ENCODE results near the gene ITGB1BP2.
"Not testable (repeated sequence)": the region's sequence is repeated elsewhere in the genome, so short reads cannot be mapped to it uniquely, and the experiment has no call there.

Gene ITGB1BP2

DNA sequence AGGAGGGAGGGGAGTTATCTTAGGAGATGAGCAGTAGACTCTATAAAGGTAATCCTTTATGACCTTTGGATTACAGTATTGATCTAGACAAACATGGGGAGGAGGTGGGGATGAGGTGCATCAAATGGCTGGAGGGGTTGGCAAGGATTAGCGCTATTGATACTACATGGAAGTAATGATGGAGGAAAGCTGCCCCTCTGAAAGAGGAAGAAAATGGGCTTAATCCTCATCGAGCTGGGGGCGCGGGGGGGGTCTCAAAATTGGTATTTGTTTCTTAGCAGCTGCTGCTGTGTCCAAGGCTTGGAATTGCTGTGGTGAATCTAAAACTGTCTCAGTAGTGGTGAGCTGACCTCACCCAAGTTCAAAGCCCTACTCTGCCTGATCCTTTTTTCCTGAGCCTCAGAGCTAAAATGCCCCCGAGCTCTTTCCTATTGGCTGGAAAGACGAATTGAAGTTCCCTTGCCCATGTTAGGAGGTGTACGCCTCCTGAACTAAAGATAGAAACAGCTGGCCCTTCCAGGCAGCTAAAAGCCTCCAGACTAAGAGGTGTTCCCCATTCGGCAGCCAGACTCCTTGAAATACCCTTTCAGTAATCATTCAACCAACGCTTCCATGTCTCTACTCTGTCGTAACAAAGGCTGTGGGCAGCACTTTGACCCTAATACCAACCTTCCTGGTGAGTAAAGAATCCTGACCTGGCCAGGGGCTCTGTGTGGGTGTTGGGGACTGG, at the start of gene ITGB1BP2:
Gene ITGB1BP2, plus strand, starts transcription at position 556 of the 730 bp plus-strand sequence. Its CDS starts 57 bp downstream, at position 613.
- no peak for DNase-seq

DNA sequence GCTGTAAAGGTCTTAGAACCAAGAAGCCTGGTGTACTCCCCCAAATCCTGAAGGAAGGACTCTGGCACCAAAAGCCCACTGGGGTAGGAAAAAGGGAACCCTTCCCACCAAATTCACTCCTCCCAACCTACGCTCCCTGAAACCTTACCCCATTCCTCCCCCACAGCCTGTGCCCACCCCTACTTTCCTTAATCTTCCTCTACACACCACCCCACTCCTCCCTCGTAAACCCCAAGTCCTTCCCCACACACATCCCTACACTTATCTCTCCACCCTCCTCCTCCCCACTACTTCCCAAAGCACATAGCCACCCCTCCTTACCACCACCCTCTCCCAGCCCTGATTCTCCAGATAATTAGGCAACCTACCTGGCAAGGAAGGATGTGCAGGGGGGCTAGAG, 49.3 kb upstream of the ITGB1BP2 start:
- no peak for DNase-seq

DNA sequence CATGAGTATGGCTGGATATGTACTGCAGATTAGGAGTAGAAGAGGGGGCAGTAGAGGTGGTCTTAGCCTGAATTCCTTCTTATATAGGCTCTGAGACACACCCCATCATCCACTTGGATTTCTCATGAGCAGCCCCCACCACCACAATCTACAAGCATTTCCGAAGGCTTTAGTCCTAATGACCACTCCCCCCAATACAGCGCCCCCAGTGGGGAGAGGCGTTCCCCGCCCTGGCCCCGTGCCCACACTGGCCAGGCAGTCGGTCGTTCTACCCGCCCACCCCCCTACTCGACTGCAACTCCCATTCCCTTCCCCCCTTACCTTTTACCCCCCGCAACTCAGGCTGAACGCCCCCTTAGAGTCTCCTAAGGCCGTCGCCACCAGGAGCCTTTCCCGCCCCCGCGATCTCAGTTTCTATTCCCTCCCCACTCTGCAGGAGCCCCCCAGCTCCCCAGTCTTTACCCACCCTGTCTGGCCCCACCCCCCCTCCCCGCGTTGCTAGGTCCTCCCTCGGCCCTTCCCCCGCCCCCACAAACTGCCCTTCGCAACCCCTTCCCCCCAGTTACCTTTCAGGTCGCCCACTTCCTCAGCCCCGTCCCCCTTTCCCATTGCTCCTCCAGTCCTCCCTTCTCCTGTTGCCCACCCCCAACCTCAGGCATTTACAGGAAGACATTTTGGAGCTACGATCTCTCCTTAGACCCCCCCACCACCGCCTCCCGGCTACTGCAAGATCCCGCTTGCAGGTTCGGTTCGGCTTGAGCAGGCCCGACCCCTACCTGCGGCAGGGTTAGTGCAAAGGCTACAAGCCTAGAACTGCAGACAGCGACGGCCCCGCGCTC, 48.1 kb upstream of the ITGB1BP2 start:
- peak; percentile 35 to 44 for DNase-seq

DNA sequence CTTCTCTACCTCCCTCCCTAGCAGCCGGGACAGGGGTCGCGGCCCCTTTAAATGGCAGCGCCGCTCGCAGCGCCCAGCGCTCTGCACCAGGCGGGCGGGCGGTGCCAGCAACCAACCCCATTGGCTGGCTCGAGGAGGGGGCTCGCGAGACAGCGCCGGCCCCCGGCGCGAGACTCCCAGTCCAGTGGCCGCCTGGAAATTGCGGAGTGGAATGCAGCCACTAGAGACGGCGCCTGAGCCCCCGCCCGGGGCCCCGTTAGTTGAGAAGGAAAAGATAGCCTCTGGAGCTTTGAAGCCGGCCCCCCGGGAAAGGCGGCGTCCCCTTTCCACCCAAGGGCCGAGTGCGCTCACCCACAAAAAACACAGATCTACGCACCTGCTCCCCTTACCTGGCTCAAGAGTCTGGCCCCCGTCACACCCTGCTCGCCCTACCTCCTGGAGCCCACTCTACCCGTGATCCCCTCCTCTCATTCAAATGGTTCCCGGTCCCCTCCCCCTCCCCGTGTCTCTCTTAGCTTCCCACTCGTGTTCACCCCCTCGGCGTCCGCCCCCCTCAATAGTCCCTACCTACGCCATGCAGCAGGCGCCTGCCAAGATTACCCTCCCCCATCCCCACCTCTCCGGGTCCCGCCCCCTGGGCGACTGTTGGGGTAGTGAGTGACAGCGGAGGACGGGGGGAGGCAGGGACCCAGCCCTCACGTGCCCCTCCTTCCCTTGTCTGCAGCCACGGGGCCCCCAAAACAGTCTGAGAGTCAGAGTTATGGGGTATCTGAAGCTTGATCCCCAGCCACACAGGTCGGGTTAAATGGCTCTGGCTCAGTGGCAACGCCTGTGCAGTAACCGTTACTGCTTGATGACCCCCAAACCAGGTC, 47.2 kb upstream of the ITGB1BP2 start, which contains the start of gene ZMYM3:
Gene ZMYM3, minus strand, starts transcription at position 49 of the 872 bp plus-strand sequence. CDS start 885 bp downstream, outside the sequence.
- peak; percentile 85 for DNase-seq

DNA sequence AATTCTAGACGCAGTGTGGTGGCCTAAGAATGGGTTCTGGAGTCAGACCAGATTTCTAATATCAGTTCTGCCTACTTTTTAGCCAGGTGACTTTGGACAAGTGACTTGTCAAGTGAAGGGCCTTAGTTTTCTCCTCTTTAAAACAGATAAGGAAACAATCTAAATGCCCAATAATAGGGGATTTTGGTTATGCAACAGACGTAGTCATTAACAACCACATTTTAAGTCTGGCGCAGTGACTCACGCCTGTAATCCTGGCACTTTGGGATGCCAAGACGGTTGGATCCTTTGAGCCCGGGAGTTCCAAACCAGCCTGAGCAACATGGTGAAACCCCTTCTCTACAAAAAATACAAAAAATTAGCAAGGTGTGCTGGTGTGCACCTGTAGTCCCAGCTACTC, 45.5 kb upstream of the ITGB1BP2 start:
- DNase-seq = no peak

DNA sequence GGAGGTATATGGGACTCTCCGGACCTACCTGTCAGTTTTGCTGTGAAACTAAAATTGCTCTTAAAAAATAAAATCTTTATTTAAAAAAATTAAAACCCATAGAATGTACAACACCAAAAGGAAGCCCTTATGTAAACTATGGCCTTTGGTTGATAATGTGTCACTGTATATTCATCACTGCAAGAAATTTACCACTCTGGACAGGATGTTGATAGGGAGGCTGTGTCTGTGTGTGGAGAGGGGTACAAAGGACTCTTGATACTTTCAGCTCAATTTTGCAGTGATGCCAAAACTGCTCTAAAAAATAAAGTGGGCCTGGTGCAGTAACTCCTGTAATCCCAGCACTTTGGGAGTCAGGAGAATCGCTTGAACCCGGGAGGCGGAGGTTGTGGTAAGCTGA, 44.7 kb upstream of the ITGB1BP2 start:
- DNase-seq = no peak

DNA sequence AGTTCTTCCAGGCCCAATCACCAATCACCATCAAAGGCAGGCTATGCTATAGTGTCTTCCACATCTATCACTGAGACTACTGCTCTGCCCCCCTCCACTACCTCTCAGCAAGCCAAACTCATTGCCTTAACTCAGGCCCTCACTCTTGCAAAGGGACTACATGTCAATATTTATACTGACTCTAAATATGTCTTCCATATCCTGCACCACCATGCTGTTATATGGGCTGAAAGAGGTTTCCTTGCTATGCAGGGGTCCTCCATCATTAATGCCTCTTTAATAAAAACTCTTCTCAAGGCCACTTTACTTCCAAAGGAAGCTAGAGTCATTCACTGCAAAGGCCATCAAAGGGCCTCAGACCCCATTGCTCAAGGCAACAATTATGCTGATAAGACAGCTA, 32.9 kb upstream of the ITGB1BP2 start:
- DNase-seq = not testable (repeated sequence)

DNA sequence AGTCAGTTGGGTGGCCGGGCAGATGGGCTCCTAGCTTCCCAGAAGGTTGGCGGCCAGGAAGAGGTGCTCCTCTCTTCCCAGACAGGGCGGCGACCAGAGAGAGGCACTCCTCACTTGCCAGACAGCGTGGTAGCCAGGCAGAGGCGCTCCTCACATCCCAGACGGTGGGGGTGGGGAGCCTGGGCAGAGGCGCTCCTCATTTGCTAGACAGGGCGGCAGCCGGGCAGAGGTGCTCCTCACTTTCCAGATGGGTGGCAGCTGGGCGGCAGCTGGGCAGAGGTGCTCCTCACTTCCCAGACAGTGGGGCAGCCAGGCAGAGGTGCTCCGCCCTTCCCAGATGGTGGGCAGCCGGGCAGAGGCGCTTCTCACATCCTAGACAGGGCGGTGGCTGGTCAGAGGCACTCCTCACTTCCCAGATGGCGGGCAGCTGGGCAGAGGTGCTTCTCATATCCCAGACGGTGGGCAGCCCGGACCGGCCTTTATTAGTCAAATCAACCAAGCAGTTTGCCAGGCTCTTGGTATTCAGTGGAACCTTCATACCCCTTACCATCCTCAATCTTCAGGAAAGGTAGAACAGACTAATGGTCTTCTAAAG, 31.7 kb upstream of the ITGB1BP2 start:
- DNase-seq = no peak

DNA sequence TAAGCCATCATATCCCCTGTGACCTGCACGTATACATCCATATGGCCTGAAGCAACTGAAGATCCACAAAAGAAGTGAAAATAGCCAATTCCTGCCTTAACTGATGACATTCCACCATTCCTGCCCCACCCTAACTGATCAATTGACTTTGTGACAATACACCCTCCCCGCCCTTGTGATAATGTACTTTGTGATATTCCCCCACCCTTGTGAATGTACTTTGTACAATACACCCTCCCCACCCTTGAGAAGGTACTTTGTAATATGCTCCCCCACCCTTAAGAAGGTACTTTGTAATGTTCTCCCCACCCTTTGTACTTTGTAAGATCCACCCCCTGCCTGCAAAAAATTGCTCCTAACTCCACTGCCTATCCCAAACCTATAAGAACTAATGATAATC, 29.2 kb upstream of the ITGB1BP2 start:
- not testable (repeated sequence) for DNase-seq

DNA sequence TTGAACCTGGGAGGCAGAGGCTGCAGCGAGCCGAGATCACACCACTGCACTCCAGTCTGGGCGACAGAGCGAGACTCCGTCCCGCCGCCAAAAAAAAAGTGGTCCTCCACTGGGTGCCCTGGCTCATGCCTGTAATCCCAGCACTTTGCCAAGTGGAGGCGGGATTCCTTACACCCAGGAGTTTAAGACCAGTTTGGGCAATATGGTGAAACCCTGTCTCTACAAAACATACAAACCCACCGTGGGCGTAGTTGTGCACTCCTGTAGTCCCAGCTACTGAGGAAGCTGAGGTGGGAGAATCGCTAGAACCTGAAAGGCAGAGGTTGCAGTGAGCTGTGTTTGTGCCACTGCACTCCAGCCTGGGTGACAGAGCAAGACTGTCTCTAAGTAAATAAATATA, 20.2 kb upstream of the ITGB1BP2 start:
- DNase-seq = not testable (repeated sequence)

DNA sequence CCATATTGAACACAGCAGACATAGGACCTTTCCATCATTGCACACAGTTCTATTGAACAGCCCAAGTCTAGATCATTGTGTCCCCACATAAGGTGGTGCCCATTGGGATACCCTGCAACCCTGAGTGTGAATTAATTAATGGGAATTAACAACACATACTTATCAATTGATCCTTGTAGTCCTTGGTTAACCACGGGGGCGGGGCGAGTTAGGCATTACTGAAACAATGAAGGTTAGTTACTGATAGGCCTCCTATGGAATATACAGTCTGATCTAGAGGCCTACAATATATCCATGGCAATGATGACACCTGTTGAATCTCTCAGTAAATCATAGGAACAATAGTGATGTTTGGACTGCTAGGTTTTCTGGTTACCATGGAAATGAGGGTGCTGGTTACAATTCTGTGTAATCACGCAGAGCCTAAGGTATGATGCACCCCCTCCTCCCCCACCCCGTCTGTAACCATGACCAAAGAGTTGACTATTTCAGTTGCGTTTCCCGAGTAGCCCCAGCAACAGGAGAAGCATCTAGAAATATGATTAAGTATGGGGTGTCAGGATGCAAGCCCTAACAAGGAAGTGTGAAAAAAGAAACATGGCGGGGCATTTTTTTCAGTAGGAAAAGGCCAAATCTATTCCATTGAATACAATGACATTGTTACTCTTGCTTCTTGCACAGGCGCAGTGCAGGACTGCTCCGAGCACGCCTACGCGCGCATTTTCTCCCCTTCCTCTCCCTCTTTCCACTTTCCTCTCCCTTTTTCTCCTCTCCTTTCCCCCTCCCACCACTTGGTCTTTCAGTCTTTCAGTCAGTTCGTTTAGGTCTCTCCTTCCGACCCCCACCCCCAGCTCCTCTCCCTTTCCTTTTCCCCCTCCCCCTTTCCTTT, 18.8 kb upstream of the ITGB1BP2 start:
- peak; percentile 61 to 63 for DNase-seq

DNA sequence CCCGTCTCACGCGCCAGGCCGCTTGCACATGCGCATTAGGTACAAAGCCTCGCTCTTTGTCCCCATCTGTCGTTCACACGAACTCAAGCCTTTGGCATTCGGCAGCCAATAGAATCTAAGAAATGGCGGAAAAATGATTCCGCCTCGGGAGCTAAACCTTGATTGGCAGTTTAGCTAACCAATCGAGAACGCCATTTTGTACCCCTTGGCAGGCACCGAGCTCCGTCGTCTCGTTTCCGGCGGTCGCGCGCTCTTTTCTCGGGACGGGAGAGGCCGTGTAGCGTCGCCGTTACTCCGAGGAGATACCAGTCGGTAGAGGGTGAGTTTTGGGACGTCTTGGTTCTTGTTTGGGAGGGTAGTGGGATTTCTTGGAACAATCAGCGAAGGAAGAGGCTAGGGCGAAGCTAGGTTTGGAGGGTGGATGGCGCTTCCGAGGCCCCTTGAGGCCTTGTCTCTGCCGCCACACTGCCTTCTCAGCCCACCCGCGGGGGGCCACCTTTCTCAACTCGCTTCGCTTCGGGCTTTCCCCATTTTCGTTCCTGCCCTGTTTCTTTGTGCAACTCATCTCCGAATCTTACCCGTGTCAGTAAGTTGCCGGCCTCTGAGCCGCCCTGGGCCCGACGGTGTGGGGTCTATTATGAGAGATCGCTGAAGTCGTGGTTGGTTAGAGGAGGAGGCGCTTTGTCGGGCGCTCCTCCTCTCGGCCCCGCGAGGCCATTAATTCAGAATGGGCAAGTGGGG, 18.0 kb upstream of the ITGB1BP2 start, which contains the start of gene NONO:
Gene NONO, plus strand, starts transcription at position 233 of the 741 bp plus-strand sequence. CDS start 7,003 bp downstream, outside the sequence.
- peak; percentile 91 to 95 for DNase-seq

DNA sequence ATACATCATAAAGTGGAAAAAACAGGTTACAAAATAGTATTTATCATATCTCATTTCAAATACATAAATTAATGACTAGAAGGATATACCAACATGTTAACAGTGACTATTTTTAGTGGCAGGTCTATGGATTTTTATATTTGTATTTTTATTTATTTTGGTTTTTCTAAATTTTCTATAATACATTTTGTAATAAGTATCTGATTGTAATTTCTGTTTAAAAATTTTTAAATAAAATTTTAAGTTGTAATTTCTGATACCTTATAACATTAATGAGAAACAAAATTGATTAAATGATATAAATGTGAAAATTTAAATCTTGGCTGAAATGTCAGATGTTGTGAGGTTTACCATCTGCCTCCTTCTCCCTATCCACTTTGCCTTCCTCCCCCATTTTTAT, 15.6 kb upstream of the ITGB1BP2 start:
- no peak for DNase-seq

DNA sequence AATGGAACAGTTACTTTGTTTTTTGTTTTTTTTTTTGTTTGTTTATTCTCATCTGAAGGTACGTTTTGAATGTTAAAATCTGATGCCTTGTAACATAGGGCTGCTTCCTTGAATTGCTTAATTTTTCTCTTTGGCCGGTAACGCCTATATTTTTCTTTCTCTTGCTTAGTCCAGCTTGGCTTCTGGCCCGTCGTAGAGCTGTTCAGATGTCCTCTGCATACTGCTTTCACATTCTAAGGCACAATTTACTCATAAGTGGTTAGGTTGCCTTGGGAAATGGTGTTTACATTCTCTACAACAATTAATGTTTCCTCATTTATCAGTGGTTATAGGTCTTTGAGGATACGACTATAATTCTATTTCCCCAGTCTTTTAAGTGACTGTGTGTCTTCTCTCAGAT, 10.2 kb upstream of the ITGB1BP2 start:
- no peak for DNase-seq

DNA sequence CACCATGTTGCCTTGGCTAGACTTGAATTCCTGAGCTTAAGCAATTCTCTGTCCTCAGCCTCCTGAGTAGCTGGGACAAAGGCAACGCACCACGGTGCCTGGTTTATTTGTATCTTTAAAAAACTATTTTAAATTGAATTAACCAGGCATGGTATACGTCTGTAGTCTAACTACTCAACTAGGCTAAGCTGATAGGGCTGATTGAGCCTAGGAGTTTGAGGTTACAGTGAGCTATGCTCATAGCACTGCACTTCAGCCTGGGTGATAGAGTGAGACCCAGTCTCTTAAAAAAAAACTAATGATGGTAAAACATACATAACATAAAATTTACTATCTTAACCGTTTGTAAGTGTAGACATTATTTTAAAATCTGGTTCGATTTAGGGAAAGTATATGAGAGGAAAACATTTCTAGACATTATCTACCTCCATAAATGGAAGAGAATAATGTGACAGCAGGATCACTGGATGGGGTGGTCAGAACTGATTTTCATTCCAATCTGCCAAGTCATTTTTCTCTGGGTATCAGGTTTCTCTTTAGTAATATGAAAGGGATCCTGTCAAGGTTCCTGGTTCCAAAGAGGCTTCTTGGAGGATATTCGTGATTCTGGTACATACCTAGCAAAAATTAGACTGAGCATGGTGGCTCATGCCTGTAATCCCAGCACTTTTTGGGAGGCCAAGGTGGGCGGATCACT, 8.7 kb upstream of the ITGB1BP2 start:
- DNase-seq = no peak

DNA sequence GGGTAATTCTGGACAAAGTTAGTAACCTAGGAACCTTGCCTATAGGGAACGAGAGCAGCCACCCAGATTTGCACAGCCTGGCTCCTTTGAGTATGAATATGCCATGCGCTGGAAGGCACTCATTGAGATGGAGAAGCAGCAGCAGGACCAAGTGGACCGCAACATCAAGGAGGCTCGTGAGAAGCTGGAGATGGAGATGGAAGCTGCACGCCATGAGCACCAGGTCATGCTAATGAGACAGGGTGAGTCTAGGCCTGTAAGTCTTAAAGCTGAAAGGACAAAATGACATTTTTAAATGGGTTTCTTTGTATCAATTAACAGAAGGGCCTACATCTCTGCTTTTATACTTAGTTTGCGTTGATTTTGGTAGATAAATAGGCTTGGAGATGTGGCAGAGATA, 4.7 kb upstream of the ITGB1BP2 start:
- DNase-seq = no peak

DNA sequence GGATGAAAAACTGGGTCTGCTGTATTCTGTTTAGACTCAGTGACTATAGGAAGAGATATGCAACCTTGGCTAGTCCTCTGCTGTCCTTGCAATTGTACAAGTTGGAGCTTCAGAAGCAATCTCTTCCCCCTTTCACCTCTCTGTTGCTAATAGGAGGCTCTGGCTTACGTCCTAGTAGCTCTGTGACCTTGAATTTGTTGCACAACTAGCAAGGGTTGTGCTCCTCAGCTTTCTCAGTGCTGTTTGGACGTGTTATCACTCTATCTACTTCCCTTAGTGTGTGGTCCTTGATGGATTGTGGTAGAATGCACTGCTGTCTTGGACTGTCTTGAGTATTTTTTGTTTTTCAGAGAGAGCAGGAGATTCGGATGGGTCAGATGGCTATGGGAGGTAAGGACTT, 3.4 kb upstream of the ITGB1BP2 start:
- DNase-seq = no peak

DNA sequence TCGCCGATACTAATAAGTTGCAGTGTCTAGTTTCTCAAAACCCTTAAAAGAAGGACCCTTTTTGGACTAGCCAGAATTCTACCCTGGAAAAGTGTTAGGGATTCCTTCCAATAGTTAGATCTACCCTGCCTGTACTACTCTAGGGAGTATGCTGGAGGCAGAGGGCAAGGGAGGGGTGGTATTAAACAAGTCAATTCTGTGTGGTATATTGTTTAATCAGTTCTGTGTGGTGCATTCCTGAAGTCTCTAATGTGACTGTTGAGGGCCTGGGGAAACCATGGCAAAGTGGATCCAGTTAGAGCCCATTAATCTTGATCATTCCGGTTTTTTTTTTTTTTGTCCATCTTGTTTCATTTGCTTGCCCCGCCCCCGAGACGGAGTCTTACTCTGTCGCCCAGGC, 1.5 kb upstream of the ITGB1BP2 start:
- DNase-seq = not testable (repeated sequence)

DNA sequence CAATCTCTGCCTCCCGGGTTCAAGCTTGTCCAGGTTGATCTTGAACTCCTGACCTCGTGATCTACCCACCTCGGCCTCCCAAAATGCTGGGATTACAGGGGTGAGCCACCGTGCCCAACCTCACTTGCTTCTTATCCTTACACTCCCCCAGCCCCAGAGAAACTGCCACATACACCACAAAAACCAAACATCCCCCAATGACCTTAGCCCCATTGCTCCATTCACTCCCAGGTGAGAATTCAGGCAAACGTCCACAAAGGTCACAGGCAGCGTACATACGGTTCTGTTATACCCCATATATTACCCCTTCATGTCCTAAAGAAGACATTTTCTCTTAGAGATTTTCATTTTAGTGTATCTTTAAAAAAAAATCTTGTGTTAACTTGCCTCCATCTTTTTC, 1.1 kb upstream of the ITGB1BP2 start:
- DNase-seq = not testable (repeated sequence)
